ENCODE measurements around the gene SIVA1. TPM values are rescaled to one million over a fixed set of nuclear protein-coding genes. Genes with fewer than 3 reads are reported as not detected.

The SIVA1 gene
- total RNA-seq: 96.0 and 104 TPM in 2 replicates

DNA sequence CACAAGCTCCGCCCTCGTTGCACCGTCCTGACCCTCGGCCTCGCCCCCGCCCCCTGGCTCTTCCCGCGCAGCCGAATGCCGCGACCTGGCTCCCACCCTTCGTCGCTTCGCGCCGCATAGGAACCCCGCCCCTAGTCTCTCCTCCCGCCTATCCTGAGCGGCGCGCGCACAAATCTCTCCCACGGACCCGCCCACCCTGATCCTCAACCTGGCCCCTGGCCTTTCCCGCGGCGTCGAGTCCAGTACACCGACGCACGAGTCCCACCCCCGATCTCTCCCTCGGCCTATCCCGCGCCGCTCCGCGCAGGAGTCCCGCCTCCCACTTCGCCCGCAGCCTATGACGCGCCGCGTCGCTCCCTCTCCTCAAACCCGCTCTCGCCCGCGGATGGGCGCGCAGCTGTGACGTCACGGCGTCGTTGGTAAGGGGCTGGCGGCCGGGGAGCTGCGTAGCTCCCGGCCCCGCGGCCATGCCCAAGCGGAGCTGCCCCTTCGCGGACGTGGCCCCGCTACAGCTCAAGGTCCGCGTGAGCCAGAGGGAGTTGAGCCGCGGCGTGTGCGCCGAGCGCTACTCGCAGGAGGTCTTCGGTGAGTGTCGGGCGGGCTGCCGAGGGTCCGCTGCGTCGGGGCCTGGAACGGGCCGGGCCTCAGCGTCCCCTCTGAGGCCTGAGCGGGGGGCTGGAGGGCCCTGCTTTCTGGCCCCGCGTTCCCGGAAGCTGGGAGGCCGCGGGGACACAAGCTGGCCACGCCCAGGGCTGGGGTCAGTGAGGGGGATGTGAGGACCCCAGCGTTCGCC lies at the start of gene SIVA1:
TSS of gene SIVA1 (plus strand) at position 413 of the 793 bp plus-strand sequence. CDS start at position 468, 55 bp downstream.
- peaks cover 22% of the 10 kb centered on the region for H3K36me3 Mint-ChIP-seq (ENCODE audit: low read depth)
- peaks cover 22% of the 10 kb centered on the region for H3K4me1 Mint-ChIP-seq (ENCODE audit: low read depth)
- peak; percentile 100 for DNase-seq (ENCODE audit: low spot score)
- intact Hi-C loops (cut with micrococcal nuclease): loop anchor here (2.0 to 10.0 kb wide), 5 partner anchors 16 to 272 kb away; partner anchors contain the start of genes ADSS1, AKT1 and CDCA4
- H3K27me3 Mint-ChIP-seq (ENCODE audit: low read depth): no peaks in the 10 kb centered on the region
- H3K9me3 Mint-ChIP-seq: no peaks in the 10 kb centered on the region
- peak within 1 kb of the TSS; percentile 89 for H3K27ac Mint-ChIP-seq
- H3K4me3 Mint-ChIP-seq (ENCODE audit: low read depth): peak within 1 kb of the TSS; percentile 88

DNA sequence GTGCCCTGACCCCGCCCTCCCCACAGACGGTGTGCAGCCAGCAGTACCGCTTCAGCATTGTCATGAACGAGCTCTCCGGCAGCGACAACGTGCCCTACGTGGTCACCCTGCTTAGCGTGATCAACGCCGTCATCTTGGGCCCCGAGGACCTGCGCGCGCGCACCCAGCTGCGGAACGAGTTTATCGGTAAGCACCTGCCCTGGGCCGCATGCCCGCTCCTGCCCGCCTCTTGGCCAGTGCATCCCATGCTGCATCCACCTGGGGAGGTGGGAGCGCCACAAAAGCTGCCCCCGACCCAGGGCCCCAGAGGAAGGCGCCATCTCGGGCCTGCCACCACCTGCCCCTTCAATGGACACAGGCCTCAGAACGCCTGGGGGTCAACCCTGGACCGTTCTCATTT lies 49.7 kb upstream of the SIVA1 start:
- Mint-ChIP-seq H3K36me3 (ENCODE audit: low read depth) (peaks cover 19% of the 10 kb centered on the region), H3K27ac (no peak overlapping the region), H3K4me1 (ENCODE audit: low read depth) (no peaks in the 10 kb centered on the region), H3K9me3 (no peaks in the 10 kb centered on the region), H3K27me3 (ENCODE audit: low read depth) (no peaks in the 10 kb centered on the region), H3K4me3 (ENCODE audit: low read depth) (no peak overlapping the region)
- intact Hi-C loops (cut with micrococcal nuclease): no loop called here
- DNase-seq (ENCODE audit: low spot score): no peak

DNA sequence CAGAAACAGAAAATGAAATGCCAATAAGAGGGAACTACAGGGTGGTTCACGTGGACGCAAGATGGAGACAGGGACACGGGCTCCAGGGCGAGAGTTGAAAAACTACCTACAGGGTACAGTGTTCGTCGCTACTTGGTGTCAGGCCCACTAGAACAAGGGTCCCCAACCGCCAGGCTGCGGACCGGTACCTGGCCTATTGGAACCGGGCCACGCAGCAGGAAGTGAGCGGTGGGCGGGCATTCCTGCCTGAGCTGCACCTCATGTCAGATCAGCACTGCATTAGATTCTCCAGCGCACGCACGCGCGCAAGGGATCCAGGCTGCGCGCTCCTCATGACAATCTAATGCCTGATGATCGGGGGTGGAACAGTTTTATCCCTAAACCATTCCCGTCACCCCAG lies 48.7 kb upstream of the SIVA1 start:
- H3K9me3 Mint-ChIP-seq: no peaks in the 10 kb centered on the region
- no peak overlapping the region for H3K4me3 Mint-ChIP-seq (ENCODE audit: low read depth)
- H3K36me3 Mint-ChIP-seq (ENCODE audit: low read depth): peaks cover 22% of the 10 kb centered on the region
- no peaks in the 10 kb centered on the region for H3K27me3 Mint-ChIP-seq (ENCODE audit: low read depth)
- intact Hi-C loops (cut with micrococcal nuclease): no loop called here
- no peak for DNase-seq (ENCODE audit: low spot score)
- no peak overlapping the region for H3K27ac Mint-ChIP-seq
- H3K4me1 Mint-ChIP-seq (ENCODE audit: low read depth): no peaks in the 10 kb centered on the region

- Mint-ChIP-seq H3K4me1 (ENCODE audit: low read depth) (no peaks in the 10 kb centered on the region), H3K36me3 (ENCODE audit: low read depth) (peaks cover 26% of the 10 kb centered on the region), H3K4me3 (ENCODE audit: low read depth) (no peak overlapping the region), H3K9me3 (no peaks in the 10 kb centered on the region), H3K27me3 (ENCODE audit: low read depth) (no peaks in the 10 kb centered on the region), H3K27ac (no peak overlapping the region)
- no peak for DNase-seq (ENCODE audit: low spot score)
- intact Hi-C loops (cut with micrococcal nuclease): no loop called here
Measured at GRCh38 chr14:104705340-104706047, 47.5 kb upstream of the SIVA1 start.

DNA sequence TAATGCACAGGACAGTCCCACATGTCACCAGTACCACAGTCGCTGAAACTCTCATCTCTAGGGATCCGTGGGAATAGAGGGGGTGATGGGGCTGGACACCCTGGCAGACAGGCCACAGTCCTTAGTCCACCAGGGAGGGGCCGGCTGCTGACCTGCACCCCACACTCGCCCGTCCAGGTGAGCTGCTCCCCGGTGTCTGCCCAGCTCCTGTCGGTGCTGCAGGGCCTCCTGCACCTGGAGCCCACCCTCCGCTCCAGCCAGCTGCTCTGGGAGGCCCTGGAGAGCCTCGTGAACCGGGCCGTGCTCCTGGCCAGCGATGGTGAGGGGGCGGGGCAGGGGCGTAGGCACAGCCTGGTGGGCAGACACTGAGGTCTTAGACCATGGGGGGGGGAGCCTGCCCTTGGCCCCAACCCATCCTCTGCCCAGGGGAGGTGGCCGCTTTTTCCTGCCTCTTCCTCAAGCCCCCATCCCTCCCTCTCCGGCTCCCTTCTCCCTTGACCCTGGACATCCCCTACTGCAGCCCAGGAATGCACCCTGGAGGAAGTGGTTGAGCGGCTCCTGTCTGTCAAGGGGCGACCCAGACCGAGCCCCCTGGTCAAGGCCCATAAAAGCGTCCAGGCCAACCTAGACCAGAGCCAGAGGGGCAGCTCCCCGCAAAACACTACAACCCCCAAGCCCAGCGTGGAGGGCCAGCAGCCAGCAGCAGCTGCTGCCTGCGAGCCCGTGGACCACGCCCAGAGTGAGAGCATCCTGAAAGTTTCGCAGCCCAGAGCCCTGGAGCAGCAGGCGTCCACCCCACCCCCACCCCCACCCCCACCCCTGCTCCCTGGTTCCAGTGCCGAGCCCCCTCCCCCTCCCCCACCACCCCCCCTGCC lies 46.0 kb upstream of the SIVA1 start:
- Mint-ChIP-seq H3K4me3 (ENCODE audit: low read depth) (no peak overlapping the region), H3K4me1 (ENCODE audit: low read depth) (no peaks in the 10 kb centered on the region), H3K27me3 (ENCODE audit: low read depth) (no peaks in the 10 kb centered on the region), H3K36me3 (ENCODE audit: low read depth) (peaks cover 25% of the 10 kb centered on the region), H3K9me3 (no peaks in the 10 kb centered on the region), H3K27ac (no peak overlapping the region)
- no peak for DNase-seq (ENCODE audit: low spot score)
- intact Hi-C loops (cut with micrococcal nuclease): no loop called here

DNA sequence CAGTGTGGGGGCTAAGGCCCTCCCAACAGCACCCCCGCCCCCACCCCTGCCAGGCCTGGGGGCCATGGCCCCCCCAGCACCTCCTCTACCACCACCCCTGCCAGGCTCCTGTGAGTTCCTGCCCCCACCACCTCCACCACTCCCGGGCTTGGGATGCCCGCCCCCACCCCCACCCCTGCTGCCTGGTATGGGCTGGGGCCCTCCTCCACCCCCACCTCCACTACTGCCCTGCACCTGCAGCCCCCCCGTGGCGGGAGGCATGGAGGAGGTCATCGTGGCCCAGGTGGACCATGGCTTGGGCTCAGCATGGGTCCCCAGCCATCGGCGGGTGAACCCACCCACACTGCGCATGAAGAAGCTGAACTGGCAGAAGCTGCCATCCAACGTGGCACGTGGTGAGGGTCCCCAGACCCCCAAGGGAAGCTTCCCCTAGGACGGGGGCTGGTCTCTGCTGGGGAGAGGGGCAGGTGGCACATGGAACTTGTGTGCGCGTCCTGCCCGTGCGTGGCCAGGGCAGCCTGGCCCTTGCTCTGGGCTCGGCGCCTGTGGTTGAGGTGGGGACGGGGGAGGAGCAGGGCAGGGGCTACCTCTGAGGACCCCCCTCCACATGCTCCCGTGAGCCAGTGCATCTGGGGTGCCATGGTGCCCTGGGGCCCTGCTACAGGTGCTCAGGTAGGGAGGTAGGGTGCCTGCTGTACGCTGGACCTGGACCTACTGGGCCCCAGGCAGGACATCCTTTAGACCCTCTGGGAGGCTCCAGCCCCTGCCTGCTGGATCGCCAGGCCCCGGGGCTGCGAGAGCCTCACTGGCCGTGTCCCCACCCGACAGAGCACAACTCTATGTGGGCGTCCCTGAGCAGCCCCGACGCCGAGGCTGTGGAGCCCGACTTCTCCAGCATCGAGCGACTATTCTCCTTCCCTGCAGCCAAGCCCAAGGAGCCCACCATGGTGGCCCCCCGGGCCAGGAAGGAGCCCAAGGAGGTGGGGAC lies 45.0 kb upstream of the SIVA1 start:
- intact Hi-C loops (cut with micrococcal nuclease): loop anchor here (1.0 kb wide), 1 partner anchor 58 kb away; no protein-coding TSS in a partner anchor
- Mint-ChIP-seq H3K36me3 (ENCODE audit: low read depth) (peaks cover 24% of the 10 kb centered on the region), H3K4me1 (ENCODE audit: low read depth) (no peaks in the 10 kb centered on the region), H3K4me3 (ENCODE audit: low read depth) (no peak overlapping the region), H3K27me3 (ENCODE audit: low read depth) (no peaks in the 10 kb centered on the region), H3K9me3 (no peaks in the 10 kb centered on the region), H3K27ac (no peak overlapping the region)
- DNase-seq (ENCODE audit: low spot score): no peak

DNA sequence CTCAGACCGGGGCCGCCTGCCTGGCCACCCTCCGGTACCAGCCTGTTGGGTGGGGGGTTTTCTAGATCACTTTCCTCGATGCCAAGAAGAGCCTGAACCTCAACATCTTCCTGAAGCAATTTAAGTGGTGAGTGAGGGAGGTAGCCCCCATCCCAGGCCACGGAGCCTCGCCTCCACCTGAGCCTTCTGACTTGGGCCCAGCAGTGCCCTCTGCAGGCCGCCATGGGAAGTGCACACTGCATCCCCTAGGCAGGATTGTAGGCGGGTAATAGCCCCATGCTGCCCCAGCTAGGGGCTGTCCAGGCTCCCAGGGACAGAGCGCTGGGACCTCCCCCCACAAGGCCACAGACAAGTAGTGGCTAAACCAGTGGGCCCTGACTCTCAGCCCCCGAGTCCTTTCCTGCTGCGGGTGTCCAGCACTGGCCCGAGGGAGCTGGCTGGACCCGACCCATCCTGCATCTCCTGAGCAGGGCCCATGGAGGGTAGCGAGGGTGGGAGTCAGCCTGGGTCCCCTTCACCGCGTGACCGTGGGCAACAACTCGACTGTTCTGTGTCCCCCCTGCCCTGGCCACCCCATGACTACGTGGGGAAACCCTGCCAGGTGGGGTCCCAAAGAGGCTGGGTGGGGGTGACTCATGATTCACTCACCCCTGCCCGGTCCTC lies 44.2 kb upstream of the SIVA1 start:
- peaks cover 20% of the 10 kb centered on the region for H3K36me3 Mint-ChIP-seq (ENCODE audit: low read depth)
- no peaks in the 10 kb centered on the region for H3K9me3 Mint-ChIP-seq
- DNase-seq (ENCODE audit: low spot score): peak; percentile 68
- no peaks in the 10 kb centered on the region for H3K27me3 Mint-ChIP-seq (ENCODE audit: low read depth)
- H3K27ac Mint-ChIP-seq: no peak overlapping the region
- H3K4me3 Mint-ChIP-seq (ENCODE audit: low read depth): no peak overlapping the region
- intact Hi-C loops (cut with micrococcal nuclease): loop anchor here (1.0 kb wide), 1 partner anchor 58 kb away; no protein-coding TSS in a partner anchor
- no peaks in the 10 kb centered on the region for H3K4me1 Mint-ChIP-seq (ENCODE audit: low read depth)

DNA sequence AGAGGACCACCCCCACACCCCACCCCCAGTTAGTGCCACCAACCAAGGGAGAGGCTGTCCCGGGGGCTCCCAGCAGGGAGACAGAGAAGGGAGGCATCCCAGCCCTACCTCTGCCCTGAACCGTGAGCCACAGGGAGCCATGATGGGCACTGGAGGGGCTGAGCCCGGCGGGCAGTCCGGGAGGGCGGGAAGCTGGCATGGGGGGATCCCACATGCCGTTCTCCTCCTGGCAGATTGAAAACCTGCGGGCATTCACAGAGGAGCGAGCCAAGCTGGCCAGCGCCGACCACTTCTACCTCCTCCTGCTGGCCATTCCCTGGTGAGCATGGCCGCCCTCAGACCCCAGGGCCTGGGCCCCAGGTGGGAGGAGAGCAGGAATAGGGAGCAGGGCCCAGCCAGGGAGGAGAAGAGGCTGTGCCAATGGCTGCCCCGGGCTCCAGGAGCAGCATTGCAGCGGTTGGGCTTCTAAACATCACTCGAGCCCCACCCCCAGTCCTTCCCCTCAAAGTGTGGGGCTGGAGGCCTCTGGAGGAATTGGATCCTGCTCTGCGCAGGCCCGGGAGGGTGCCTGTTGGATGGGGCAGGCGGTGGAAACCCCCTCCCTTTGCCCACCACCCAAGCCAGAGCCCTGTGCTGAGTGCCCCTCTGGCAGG lies 43.4 kb upstream of the SIVA1 start:
- no peak overlapping the region for H3K27ac Mint-ChIP-seq
- H3K27me3 Mint-ChIP-seq (ENCODE audit: low read depth): no peaks in the 10 kb centered on the region
- DNase-seq (ENCODE audit: low spot score): no peak
- no peaks in the 10 kb centered on the region for H3K9me3 Mint-ChIP-seq
- intact Hi-C loops (cut with micrococcal nuclease): no loop called here
- H3K4me1 Mint-ChIP-seq (ENCODE audit: low read depth): no peaks in the 10 kb centered on the region
- peaks cover 20% of the 10 kb centered on the region for H3K36me3 Mint-ChIP-seq (ENCODE audit: low read depth)
- H3K4me3 Mint-ChIP-seq (ENCODE audit: low read depth): no peak overlapping the region

GRCh38 chr14:104710071-104710735 lies 42.7 kb upstream of the SIVA1 start:
- Mint-ChIP-seq H3K4me3 (ENCODE audit: low read depth) (no peak overlapping the region), H3K36me3 (ENCODE audit: low read depth) (peaks cover 17% of the 10 kb centered on the region)

DNA sequence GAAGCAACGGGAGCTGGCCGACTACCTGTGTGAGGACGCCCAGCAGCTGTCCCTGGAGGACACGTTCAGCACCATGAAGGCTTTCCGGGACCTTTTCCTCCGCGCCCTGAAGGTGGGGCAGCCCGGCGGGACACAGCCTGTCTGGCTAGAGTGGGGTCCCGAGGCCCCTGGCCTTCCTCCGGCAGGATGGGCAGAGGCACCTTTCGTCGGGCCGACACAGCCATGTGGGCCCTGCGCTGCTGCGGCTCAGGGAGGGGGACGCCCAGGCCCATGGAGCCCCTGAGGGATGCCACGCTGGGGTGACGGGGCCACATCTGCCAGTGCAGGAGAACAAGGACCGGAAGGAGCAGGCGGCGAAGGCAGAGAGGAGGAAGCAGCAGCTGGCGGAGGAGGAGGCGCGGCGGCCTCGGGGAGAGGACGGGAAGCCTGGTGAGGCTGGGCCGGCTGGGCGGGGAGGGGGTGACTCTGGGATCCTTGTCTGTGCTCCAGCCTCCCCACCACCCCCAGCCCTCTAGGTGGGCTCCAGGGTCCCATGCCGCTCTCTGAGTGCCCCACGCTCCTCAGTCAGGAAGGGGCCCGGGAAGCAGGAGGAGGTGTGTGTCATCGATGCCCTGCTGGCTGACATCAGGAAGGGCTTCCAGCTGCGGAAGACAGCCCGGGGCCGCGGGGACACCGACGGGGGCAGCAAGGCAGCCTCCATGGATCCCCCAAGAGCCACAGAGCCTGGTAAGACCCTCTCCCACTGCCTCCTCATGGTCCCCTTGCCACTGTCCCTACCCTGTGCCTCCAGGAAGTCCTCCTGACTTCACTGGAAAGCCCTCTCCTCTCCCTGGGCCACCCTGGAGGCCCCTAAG lies 39.8 kb upstream of the SIVA1 start:
- DNase-seq (ENCODE audit: low spot score): no peak
- Mint-ChIP-seq H3K4me1 (ENCODE audit: low read depth) (no peaks in the 10 kb centered on the region), H3K27ac (no peak overlapping the region), H3K36me3 (ENCODE audit: low read depth) (peaks cover 20% of the 10 kb centered on the region), H3K4me3 (ENCODE audit: low read depth) (no peak overlapping the region), H3K9me3 (no peaks in the 10 kb centered on the region), H3K27me3 (ENCODE audit: low read depth) (no peaks in the 10 kb centered on the region)
- intact Hi-C loops (cut with micrococcal nuclease): no loop called here

More at GRCh38 chr14:104710071-104710735, 42.7 kb upstream of the SIVA1 start:
- Mint-ChIP-seq H3K4me1 (ENCODE audit: low read depth) (no peaks in the 10 kb centered on the region), H3K9me3 (no peaks in the 10 kb centered on the region), H3K27ac (no peak overlapping the region), H3K27me3 (ENCODE audit: low read depth) (no peaks in the 10 kb centered on the region)
- intact Hi-C loops (cut with micrococcal nuclease): no loop called here
- no peak for DNase-seq (ENCODE audit: low spot score)

All from activated T-helper 2 cell treated with anti-CD3 and anti-CD28 coated beads, Interferon-gamma antibody, Interleukin-2, Interleukin-4, amounts not matched to agents 10 μg/mL and 5 μg/mL and 100 μg/mL, durations not matched to agents 14 hours and 24 hours and 36 hours (primary cell).